Large intestine (tissue), 3 donors: Measurements from ENCODE around the gene UBE2D4. TPM values are rescaled to one million over a fixed set of nuclear protein-coding genes. Genes with fewer than 3 reads are reported as not detected.

Experiments
- DNase-seq, 2 donors: peaks; one replicate each; pipeline versions ENCODE4 v3.0.0 to v3.0.0-alpha.2; 2013
- H3K27ac ChIP-seq: one replicate; pipeline ENCODE4 v1.5.1; 2013; ENCODE audit warnings: low read length
- H3K27me3 ChIP-seq: 2 replicates; pipeline ENCODE4 v1.6.1; 2013; ENCODE audit warnings: low read length; ENCODE audit not compliant: control insufficient read depth, insufficient read depth
- H3K36me3 ChIP-seq: 2 replicates; pipeline ENCODE4 v1.6.1; 2013; ENCODE audit warnings: low read length; ENCODE audit not compliant: control insufficient read depth, insufficient read depth
- H3K4me1 ChIP-seq: one replicate; pipeline ENCODE4 v1.6.1; 2013; ENCODE audit warnings: low read length; ENCODE audit not compliant: control insufficient read depth, insufficient read depth
- H3K4me3 ChIP-seq: one replicate; pipeline ENCODE4 v1.5.1; 2013; ENCODE audit warnings: low read length
- H3K9me3 ChIP-seq: one replicate; pipeline ENCODE4 v1.6.1; 2013; ENCODE audit warnings: mild to moderate bottlenecking, low read depth, low read length, moderate library complexity; ENCODE audit not compliant: control insufficient read depth
- WGBS: methylation state at CpG from one replicate; pipeline ENCODE4 v1.1.5; 2013; ENCODE audit warnings: low lambda C conversion rate; ENCODE audit not compliant: insufficient coverage; 5-methylcytosine and 5-hydroxymethylcytosine counted together
- polyA plus RNA-seq: library from polyadenylated mRNA; unstranded; fragments of 120-200 nt; gene quantifications from one replicate; pipeline ENCODE4 v1.2.1, GENCODE V29; 2013

UBE2D4 gene
- polyA plus RNA-seq, 1 donor, result 13.3 TPM

GRCh38 chr7:43937444-43937843 lies 11.2 kb downstream of the UBE2D4 start:
- Histone ChIP-seq H3K4me3 (no peak overlapping the region), H3K36me3 (peaks cover 3% of the 10 kb centered on the region), H3K4me1 (no peaks in the 10 kb centered on the region), H3K9me3 (no peaks in the 10 kb centered on the region), H3K27ac (no peak overlapping the region), H3K27me3 (no peaks in the 10 kb centered on the region)
- DNase-seq, result no peak
- WGBS, result no CpG with 5 or more reads among the region's 3 CpGs

DNA sequence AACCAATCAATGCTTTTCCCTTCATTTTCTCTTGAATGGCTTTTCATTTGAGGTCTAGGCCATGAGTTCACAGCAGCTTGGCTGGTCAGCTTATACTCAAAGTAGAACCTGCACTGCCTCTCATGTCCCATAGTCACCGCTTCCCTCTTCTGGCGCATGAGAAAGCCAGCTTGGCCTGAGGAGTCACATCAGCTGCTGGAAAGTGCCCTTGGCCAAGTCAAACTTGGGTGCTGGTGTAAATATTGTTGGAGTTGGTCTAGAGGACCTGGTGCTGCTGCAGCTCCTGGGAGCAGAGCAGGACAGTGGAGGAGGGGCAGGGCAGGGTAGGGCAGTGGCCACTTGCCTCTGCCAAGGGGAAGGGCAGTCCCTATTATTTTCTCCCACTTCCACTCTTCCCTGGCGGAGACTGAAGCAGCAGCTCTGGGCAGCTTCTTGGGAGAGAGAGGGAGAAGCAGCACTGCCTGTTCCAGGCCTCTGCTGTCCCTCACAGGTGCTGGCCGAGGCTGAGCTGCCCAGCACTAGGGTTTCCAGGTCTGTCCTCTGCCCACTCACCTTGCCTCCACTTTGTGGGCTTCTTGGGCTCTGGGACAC lies 12.8 kb downstream of the UBE2D4 start:
- no peak overlapping the region for H3K4me3 ChIP-seq

DNA sequence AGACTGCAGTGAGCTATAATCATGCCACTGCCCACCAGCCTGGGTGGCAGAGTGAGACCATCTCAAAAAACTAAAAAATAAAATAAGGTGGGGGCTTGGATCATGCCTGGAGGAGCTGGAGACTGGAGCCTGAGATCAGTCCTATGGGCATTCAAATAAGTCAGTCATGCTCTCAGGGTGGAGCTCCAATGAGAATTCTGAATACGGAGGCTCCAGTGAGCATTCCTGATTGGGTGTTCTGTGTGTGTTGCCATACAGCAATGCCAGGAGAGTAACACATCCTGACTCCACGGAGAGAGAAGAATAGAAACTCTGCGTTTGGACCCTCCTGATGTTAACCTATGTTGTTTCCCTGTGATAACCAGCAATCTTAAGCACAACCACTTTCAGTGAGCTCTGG lies 16.0 kb downstream of the UBE2D4 start:
- no peak overlapping the region for H3K4me3 ChIP-seq
- peaks cover 12% of the 10 kb centered on the region for H3K4me1 ChIP-seq
- DNase-seq, result no peak
- H3K27ac ChIP-seq, result no peak overlapping the region
- peaks cover 12% of the 10 kb centered on the region for H3K36me3 ChIP-seq
- no peaks in the 10 kb centered on the region for H3K27me3 ChIP-seq
- no CpG with 5 or more reads among the region's 3 CpGs for WGBS
- no peaks in the 10 kb centered on the region for H3K9me3 ChIP-seq

More for the DNA sequence above, 12.8 kb downstream of the UBE2D4 start:
- H3K27me3 ChIP-seq, result no peaks in the 10 kb centered on the region
- no peak for DNase-seq
- peaks cover 6% of the 10 kb centered on the region for H3K36me3 ChIP-seq
- WGBS, result no CpG with 5 or more reads among the region's 4 CpGs
- H3K9me3 ChIP-seq, result no peaks in the 10 kb centered on the region
- H3K27ac ChIP-seq, result no peak overlapping the region
- H3K4me1 ChIP-seq, result peaks cover 12% of the 10 kb centered on the region

DNA sequence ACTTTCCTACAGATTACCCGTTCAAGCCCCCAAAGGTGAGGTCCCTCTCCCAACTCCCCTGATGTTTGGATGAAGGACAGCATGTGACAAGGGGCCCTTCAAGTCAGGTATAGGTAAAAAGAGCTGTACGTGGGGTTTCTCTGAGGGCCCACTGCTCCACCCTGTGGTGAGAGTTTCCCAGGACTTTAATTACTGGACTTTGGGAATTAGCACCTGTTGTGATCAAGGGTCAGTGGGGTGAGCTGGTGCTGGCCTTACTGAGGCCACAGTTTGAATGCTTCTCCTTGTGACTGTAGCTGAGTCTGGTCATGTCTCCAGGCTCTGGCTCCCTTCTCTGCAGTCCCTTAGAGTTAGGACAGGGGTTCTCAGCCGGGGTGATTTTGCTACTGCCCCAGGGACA lies 16.8 kb downstream of the UBE2D4 start:
- no peaks in the 10 kb centered on the region for H3K27me3 ChIP-seq
- no peaks in the 10 kb centered on the region for H3K9me3 ChIP-seq
- peak; percentile 57 to 70 for DNase-seq
- peaks cover 12% of the 10 kb centered on the region for H3K4me1 ChIP-seq
- no peak overlapping the region for H3K4me3 ChIP-seq
- WGBS, result no CpG with 5 or more reads among the region's 3 CpGs
- H3K27ac ChIP-seq, result no peak overlapping the region
- peaks cover 12% of the 10 kb centered on the region for H3K36me3 ChIP-seq

DNA sequence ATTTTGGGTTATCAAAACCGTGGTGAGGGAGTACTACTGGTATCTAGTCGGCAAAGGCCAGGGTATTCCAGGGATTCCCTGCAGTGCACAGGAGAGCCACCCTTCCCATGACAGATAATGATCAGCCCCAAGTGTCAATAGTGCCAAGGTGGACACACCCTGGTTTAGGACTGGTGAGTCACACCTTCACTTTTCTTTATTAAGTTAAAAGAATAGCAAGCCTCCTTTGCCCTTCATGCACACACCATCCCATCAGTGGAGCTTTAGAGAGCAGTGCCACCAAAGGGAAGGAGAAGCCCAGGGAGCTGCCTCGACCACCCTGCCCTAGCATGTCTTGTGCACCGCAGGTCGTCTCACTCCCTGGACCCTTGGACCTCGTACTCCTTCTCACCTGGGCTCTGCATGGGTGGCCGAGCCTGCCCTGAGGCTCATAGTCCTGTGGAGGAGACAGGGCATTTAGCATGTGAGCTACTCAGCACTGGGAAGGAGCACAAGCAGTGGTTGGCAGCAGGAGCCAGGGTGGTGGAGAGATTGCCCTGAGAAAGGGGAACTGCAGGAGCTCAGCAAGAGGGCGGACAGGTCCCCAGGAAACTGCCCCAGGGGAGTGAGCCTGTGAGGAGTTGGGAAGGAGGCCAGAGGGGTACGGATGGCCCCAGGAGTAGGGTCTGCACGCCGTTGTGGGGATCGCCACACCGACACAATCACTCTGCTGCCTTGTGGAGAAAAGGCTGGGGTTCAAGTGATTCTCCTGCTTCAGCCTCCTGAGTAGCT lies 17.4 kb downstream of the UBE2D4 start:
- Histone ChIP-seq H3K9me3 (no peaks in the 10 kb centered on the region), H3K27ac (no peak overlapping the region), H3K36me3 (peaks cover 16% of the 10 kb centered on the region), H3K27me3 (no peaks in the 10 kb centered on the region), H3K4me1 (peaks cover 12% of the 10 kb centered on the region), H3K4me3 (no peak overlapping the region)
- no CpG with 5 or more reads among the region's 13 CpGs for WGBS
- DNase-seq, result peak; percentile 25 to 51

- Histone ChIP-seq H3K4me1 (peaks cover 12% of the 10 kb centered on the region), H3K36me3 (peaks cover 20% of the 10 kb centered on the region), H3K9me3 (no peaks in the 10 kb centered on the region), H3K4me3 (no peak overlapping the region), H3K27ac (no peak overlapping the region), H3K27me3 (no peaks in the 10 kb centered on the region)
- no CpG with 5 or more reads among the region's 4 CpGs for whole genome bisulfite sequencing
- no peak for DNase-seq
These were observed 18.1 kb downstream of the UBE2D4 start for GRCh38 chr7:43944286-43944685.

DNA sequence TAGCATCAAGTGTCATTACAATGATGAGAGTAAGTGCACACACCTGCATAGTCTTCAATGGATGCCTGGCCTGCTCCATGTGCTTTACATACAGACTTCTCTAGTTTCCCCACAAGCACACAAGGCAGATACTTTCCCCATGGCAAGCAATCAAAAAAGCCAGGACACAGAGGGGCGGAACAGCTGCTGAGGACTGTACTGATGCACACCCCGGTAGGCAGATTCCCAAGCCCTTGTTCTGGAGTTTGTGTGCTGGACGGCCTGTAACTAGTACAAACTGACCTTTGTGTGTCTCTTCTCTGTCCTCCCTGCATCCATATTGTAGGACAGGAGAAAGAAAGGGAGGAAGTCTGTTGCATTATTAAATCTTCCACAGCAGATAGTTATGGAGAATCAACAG lies 25.8 kb downstream of the UBE2D4 start:
- no peak for DNase-seq
- WGBS, result no CpG with 5 or more reads among the region's 3 CpGs
- Histone ChIP-seq H3K36me3 (peaks cover 56% of the 10 kb centered on the region), H3K27ac (no peak overlapping the region), H3K4me1 (no peaks in the 10 kb centered on the region), H3K27me3 (no peaks in the 10 kb centered on the region), H3K4me3 (no peak overlapping the region), H3K9me3 (no peaks in the 10 kb centered on the region)

- Histone ChIP-seq H3K36me3 (peaks cover 56% of the 10 kb centered on the region), H3K4me1 (no peaks in the 10 kb centered on the region), H3K27ac (no peak overlapping the region), H3K27me3 (no peaks in the 10 kb centered on the region), H3K4me3 (no peak overlapping the region), H3K9me3 (no peaks in the 10 kb centered on the region)
- WGBS, result no CpG with 5 or more reads among the region's 5 CpGs
- no peak for DNase-seq
These were observed 26.8 kb downstream of the UBE2D4 start for GRCh38 chr7:43953071-43953470.

DNA sequence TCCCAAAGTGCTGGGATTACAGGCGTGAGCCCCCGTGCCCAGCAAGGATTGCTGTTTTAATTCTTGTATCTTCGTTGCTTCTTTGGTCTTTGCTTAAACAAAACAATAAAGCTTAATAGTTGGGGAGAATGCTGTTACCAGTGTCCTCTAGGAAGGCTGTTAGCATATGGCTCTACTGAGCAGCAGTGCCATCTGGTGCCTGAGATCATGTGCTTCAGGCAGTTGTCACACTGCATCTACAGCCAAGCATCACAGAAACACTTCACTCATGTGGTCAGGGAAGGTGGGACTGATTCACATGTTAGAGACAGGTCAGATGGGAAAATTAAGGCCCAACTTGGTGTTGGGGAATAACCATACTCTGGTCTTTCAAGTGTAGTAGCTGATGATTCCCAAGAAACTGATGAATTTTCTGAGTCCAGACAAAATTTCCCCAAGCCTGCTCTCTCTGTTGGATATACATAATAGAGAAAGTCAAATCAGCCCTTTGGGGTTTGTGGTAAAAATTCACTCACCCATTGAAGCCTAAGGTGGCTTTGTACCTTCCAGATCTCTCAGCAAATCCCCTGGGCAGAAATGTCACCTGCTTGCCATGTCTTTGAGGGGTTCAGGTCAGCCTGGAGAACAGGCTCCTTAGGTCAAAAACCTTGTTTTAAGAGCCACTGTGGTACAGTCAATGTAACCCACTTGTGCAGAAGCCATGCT lies 28.4 kb downstream of the UBE2D4 start:
- peaks cover 43% of the 10 kb centered on the region for H3K36me3 ChIP-seq

DNA sequence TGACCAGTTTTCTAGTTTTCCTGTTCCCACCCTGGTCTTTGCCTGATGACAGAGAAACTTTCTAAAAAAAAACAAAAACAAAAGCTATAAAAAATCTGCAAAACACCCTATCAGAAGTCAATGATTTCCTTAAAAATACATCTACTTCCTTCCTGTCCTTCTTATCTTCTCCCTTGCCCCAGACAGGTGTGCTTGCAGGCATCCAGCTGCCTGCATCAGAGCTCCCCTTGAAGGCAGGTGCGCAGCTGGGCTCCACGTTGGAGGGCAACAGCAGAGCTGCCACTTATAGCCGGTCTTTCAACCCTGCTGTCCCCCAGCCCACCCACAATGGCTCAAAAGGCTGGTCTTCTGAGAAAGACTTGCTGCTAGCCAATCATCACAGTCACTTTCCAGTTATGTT lies 29.8 kb downstream of the UBE2D4 start:
- DNase-seq, result no peak
- no CpG with 5 or more reads among the region's 3 CpGs for WGBS
- Histone ChIP-seq H3K27ac (no peak overlapping the region), H3K36me3 (peaks cover 36% of the 10 kb centered on the region), H3K9me3 (no peaks in the 10 kb centered on the region), H3K4me1 (no peaks in the 10 kb centered on the region), H3K27me3 (no peaks in the 10 kb centered on the region), H3K4me3 (no peak overlapping the region)

More for the DNA sequence above, 28.4 kb downstream of the UBE2D4 start:
- Histone ChIP-seq H3K4me3 (no peak overlapping the region), H3K9me3 (no peaks in the 10 kb centered on the region), H3K27me3 (no peaks in the 10 kb centered on the region), H3K27ac (no peak overlapping the region), H3K4me1 (no peaks in the 10 kb centered on the region)
- WGBS, result no CpG with 5 or more reads among the region's 3 CpGs
- peak; percentile 29 to 49 for DNase-seq
